ENCODE measurements around the gene LRRC71. TPM values are rescaled to one million over a fixed set of nuclear protein-coding genes. Genes with fewer than 3 reads are reported as not detected.
A peak's percentile ranks its signal among the peaks of the same experiment; 100 is the strongest.

The LRRC71 gene
- total RNA-seq, 1 donor from 2014 or later = 0.14 TPM

DNA sequence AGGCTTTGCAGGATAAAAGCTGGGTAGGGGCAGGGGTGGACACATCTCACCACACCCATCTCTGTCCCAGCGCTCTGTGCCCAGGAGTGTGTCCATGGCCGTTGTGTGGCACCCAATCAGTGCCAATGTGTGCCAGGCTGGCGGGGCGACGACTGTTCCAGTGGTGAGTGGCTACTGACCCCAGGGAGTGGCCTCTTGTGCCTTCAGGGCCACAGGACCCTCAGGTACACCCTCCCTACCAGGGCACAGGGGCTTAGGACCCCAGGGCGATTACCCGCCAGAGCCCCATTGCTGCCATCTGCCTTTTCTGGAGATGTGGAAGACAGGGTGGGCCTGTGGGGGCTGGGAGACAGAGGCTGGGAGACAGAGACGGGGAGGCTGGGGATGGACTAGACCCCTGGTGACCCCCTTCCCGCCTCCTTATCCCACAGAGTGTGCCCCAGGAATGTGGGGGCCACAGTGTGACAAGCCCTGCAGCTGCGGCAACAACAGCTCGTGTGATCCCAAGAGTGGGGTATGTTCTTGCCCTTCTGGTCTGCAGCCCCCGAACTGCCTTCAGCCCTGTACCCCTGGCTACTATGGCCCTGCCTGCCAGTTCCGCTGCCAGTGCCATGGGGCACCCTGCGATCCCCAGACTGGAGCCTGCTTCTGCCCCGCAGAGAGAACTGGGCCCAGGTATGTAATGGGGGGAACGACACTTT lies 14.1 kb upstream of the LRRC71 start:
- no peak overlapping the region for H3K4me3 Mint-ChIP-seq (ENCODE audit: unreplicated experiment)
- H3K79me2 ChIP-seq (ENCODE audit: insufficient read depth, low read length) = peaks cover 30% of the 10 kb centered on the region

GRCh38 chr1:156908541-156908940 lies 11.9 kb upstream of the LRRC71 start:
- Histone ChIP-seq H3K79me2 (ENCODE audit: insufficient read depth, low read length) (peaks cover 9% of the 10 kb centered on the region), H3K9me3 (ENCODE audit: insufficient read depth, low read depth, low read length) (peaks cover 6% of the 10 kb centered on the region), H3K36me3 (ENCODE audit: insufficient read depth, low read length) (no peaks in the 10 kb centered on the region), H3K4me3 (ENCODE audit: insufficient read depth, low read depth, low read length) (no peak overlapping the region), H3K4me1 (ENCODE audit: insufficient read depth, low read length) (peaks cover 28% of the 10 kb centered on the region), H3K9ac (ENCODE audit: low read length) (no peak overlapping the region), H2AFZ (ENCODE audit: low read depth, low read length) (no peak overlapping the region), H3K27ac (ENCODE audit: low read depth, low read length) (no peak overlapping the region), H4K20me1 (ENCODE audit: insufficient read depth, low read length) (peaks cover 17% of the 10 kb centered on the region), H3K27me3 (ENCODE audit: insufficient read depth, low read length) (no peaks in the 10 kb centered on the region), H3K4me2 (ENCODE audit: low read length) (no peak overlapping the region)
- peaks cover 8% of the 10 kb centered on the region for H3K36me3 Mint-ChIP-seq (ENCODE audit: low read depth, unreplicated experiment)
- FAIRE-seq = no peak
- no peak overlapping the region for H3K4me3 Mint-ChIP-seq (ENCODE audit: unreplicated experiment)
- no peak for TF ChIP-seq EZH2 (IDR thresholded peaks at IDR 0.05; ENCODE audit: insufficient read depth, low read length)
- TF ChIP-seq, protein P1, sequence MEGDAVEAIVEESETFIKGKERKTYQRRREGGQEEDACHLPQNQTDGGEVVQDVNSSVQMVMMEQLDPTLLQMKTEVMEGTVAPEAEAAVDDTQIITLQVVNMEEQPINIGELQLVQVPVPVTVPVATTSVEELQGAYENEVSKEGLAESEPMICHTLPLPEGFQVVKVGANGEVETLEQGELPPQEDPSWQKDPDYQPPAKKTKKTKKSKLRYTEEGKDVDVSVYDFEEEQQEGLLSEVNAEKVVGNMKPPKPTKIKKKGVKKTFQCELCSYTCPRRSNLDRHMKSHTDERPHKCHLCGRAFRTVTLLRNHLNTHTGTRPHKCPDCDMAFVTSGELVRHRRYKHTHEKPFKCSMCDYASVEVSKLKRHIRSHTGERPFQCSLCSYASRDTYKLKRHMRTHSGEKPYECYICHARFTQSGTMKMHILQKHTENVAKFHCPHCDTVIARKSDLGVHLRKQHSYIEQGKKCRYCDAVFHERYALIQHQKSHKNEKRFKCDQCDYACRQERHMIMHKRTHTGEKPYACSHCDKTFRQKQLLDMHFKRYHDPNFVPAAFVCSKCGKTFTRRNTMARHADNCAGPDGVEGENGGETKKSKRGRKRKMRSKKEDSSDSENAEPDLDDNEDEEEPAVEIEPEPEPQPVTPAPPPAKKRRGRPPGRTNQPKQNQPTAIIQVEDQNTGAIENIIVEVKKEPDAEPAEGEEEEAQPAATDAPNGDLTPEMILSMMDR (IDR thresholded peaks at IDR 0.05; ENCODE audit: insufficient read depth, low read depth, low read length) = no peak
- H3K27me3 Mint-ChIP-seq (ENCODE audit: low read depth, unreplicated experiment) = peaks cover 6% of the 10 kb centered on the region
- H3K4me1 Mint-ChIP-seq (ENCODE audit: low read depth, unreplicated experiment) = peaks cover 23% of the 10 kb centered on the region
- H3K27ac Mint-ChIP-seq (ENCODE audit: unreplicated experiment) = no peak overlapping the region
- no peak for DNase-seq (ENCODE audit: low read depth)
- H3K9me3 Mint-ChIP-seq (ENCODE audit: unreplicated experiment) = no peaks in the 10 kb centered on the region

More for the DNA sequence above, 14.1 kb upstream of the LRRC71 start:
- Mint-ChIP-seq H3K9me3 (ENCODE audit: unreplicated experiment) (no peaks in the 10 kb centered on the region), H3K27ac (ENCODE audit: unreplicated experiment) (no peak overlapping the region), H3K4me1 (ENCODE audit: low read depth, unreplicated experiment) (peaks cover 31% of the 10 kb centered on the region), H3K27me3 (ENCODE audit: low read depth, unreplicated experiment) (peaks cover 13% of the 10 kb centered on the region), H3K36me3 (ENCODE audit: low read depth, unreplicated experiment) (peaks cover 5% of the 10 kb centered on the region)
- Histone ChIP-seq H3K9me3 (ENCODE audit: insufficient read depth, low read depth, low read length) (peaks cover 6% of the 10 kb centered on the region), H4K20me1 (ENCODE audit: insufficient read depth, low read length) (peaks cover 33% of the 10 kb centered on the region), H3K36me3 (ENCODE audit: insufficient read depth, low read length) (no peaks in the 10 kb centered on the region), H3K4me3 (ENCODE audit: insufficient read depth, low read depth, low read length) (no peak overlapping the region), H3K27me3 (ENCODE audit: insufficient read depth, low read length) (no peaks in the 10 kb centered on the region), H3K27ac (ENCODE audit: low read depth, low read length) (no peak overlapping the region), H3K4me2 (ENCODE audit: low read length) (no peak overlapping the region), H3K9ac (ENCODE audit: low read length) (peak overlapping the region; percentile 21), H3K4me1 (ENCODE audit: insufficient read depth, low read length) (peaks cover 37% of the 10 kb centered on the region), H2AFZ (ENCODE audit: low read depth, low read length) (no peak overlapping the region)
- TF ChIP-seq, protein P1 (IDR thresholded peaks at IDR 0.05; ENCODE audit: insufficient read depth, low read depth, low read length) = no peak
- no peak for TF ChIP-seq EZH2 (IDR thresholded peaks at IDR 0.05; ENCODE audit: insufficient read depth, low read length)
- DNase-seq (ENCODE audit: low read depth) (no peak), FAIRE-seq (no peak)

DNA sequence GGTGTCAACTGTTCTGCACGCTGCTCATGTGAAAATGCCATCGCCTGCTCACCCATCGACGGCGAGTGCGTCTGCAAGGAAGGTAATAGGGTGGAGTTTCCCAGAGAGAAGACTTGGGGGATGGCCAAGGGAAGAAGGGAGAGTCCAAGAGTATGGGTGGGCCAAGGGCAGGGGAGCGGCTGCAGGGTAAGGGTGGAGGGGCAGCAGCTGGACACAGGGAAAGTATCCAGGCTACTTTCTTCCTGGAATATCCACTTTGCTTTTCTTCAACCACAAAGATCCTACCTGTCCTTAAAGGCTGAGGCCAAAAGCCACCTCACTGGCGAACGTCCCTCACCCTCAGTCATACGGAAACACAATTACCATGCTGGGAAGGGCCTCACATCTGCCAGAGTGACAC lies 11.5 kb upstream of the LRRC71 start:
- Histone ChIP-seq H3K36me3 (ENCODE audit: insufficient read depth, low read length) (no peaks in the 10 kb centered on the region), H3K4me3 (ENCODE audit: insufficient read depth, low read depth, low read length) (no peak overlapping the region), H3K79me2 (ENCODE audit: insufficient read depth, low read length) (peaks cover 4% of the 10 kb centered on the region), H3K9me3 (ENCODE audit: insufficient read depth, low read depth, low read length) (peaks cover 6% of the 10 kb centered on the region), H3K27ac (ENCODE audit: low read depth, low read length) (no peak overlapping the region), H3K4me2 (ENCODE audit: low read length) (no peak overlapping the region), H4K20me1 (ENCODE audit: insufficient read depth, low read length) (peaks cover 13% of the 10 kb centered on the region), H3K9ac (ENCODE audit: low read length) (no peak overlapping the region), H3K4me1 (ENCODE audit: insufficient read depth, low read length) (peaks cover 27% of the 10 kb centered on the region), H3K27me3 (ENCODE audit: insufficient read depth, low read length) (no peaks in the 10 kb centered on the region), H2AFZ (ENCODE audit: low read depth, low read length) (no peak overlapping the region)
- no peaks in the 10 kb centered on the region for H3K9me3 Mint-ChIP-seq (ENCODE audit: unreplicated experiment)
- DNase-seq (ENCODE audit: low read depth) (no peak), FAIRE-seq (no peak)
- peaks cover 21% of the 10 kb centered on the region for H3K4me1 Mint-ChIP-seq (ENCODE audit: low read depth, unreplicated experiment)
- no peak overlapping the region for H3K4me3 Mint-ChIP-seq (ENCODE audit: unreplicated experiment)
- H3K27ac Mint-ChIP-seq (ENCODE audit: unreplicated experiment) = no peak overlapping the region
- H3K36me3 Mint-ChIP-seq (ENCODE audit: low read depth, unreplicated experiment) = peaks cover 8% of the 10 kb centered on the region
- TF ChIP-seq EZH2 (IDR thresholded peaks at IDR 0.05; ENCODE audit: insufficient read depth, low read length) = no peak
- TF ChIP-seq, protein P1 (IDR thresholded peaks at IDR 0.05; ENCODE audit: insufficient read depth, low read depth, low read length) = no peak
- peaks cover 5% of the 10 kb centered on the region for H3K27me3 Mint-ChIP-seq (ENCODE audit: low read depth, unreplicated experiment)

Data from astrocyte (in vitro differentiated cells and primary cell).